Measurements from ENCODE around the gene RCOR1. TPM values are rescaled to one million over a fixed set of nuclear protein-coding genes. Genes with fewer than 3 reads are reported as not detected.
A peak's percentile ranks its signal among the peaks of the same experiment; 100 is the strongest.

Gene RCOR1
- total RNA-seq, 6 experiments from 2014 or later = 24.5 to 27.6 (median 25.1) TPM

DNA sequence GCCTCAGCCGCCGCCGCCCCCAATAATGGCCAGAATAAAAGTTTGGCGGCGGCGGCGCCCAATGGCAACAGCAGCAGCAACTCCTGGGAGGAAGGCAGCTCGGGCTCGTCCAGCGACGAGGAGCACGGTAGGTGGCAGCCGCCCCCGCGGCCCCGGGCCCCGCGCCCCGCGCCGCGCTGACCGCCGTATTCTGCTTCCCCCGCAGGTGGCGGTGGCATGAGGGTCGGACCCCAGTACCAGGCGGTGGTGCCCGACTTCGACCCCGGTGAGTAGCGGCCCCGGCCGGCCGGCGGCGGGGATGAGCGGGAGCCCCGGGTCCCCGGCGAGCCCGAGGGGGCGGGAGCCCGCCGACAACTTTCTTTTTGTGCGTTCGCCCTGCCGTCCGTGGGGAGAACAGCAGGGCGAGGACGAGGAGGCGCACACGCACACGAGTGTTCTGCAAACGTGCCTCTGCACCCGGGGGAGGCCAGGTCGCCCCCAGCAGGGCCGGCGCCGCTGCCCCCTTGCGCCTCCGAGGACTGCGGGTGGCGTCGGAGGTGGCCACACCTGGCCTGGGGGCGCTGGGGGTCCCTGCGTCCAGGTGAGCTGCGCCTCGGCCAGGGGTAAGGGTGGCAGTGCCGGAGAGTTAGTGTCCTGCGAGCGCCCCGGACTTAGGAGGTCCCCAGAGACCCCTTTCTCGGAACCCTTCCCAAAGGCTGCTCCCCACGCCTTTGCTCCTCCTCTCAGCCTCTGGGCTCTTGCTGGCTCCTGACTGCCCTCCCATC, 794 bp downstream of the RCOR1 start:
- Mint-ChIP-seq H3K4me3 (peak overlapping the region; percentile 92), H3K36me3 (ENCODE audit: low read depth) (peaks cover 10% of the 10 kb centered on the region; the same call in 1 of the 2 replicates), H3K9me3 (no peaks in the 10 kb centered on the region), H3K27me3 (ENCODE audit: insufficient read depth) (peaks cover 3% of the 10 kb centered on the region), H3K27ac (peak overlapping the region; percentile 56), H3K4me1 (ENCODE audit: low read depth) (peaks cover 46% of the 10 kb centered on the region)
- TF ChIP-seq, protein P1, sequence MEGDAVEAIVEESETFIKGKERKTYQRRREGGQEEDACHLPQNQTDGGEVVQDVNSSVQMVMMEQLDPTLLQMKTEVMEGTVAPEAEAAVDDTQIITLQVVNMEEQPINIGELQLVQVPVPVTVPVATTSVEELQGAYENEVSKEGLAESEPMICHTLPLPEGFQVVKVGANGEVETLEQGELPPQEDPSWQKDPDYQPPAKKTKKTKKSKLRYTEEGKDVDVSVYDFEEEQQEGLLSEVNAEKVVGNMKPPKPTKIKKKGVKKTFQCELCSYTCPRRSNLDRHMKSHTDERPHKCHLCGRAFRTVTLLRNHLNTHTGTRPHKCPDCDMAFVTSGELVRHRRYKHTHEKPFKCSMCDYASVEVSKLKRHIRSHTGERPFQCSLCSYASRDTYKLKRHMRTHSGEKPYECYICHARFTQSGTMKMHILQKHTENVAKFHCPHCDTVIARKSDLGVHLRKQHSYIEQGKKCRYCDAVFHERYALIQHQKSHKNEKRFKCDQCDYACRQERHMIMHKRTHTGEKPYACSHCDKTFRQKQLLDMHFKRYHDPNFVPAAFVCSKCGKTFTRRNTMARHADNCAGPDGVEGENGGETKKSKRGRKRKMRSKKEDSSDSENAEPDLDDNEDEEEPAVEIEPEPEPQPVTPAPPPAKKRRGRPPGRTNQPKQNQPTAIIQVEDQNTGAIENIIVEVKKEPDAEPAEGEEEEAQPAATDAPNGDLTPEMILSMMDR (IDR thresholded peaks at IDR 0.05) = peak; percentile 73
- DNase-seq = peak; percentile 36

DNA sequence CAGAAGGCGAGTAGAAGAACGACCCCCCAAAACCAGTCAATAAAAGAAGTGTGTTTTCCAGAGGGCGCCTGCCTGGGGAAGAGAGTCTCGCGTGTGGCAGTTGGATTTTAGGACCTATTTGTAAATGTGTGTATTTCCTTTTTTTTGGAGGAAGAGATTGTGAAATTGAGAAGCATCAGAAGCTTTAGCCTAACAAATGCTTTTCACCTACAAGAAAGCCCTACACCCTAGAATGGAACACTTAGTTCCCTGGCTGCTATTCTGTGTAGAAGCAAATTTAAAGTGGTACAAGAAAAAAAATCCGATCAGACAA, 1.3 kb downstream of the RCOR1 start:
- H3K27me3 Mint-ChIP-seq (ENCODE audit: insufficient read depth) = peaks cover 3% of the 10 kb centered on the region
- H3K27ac Mint-ChIP-seq = peak overlapping the region; percentile 56
- H3K4me1 Mint-ChIP-seq (ENCODE audit: low read depth) = peaks cover 42% of the 10 kb centered on the region
- DNase-seq = peak; percentile 11
- no peaks in the 10 kb centered on the region for H3K9me3 Mint-ChIP-seq
- TF ChIP-seq, protein P1 (IDR thresholded peaks at IDR 0.05) = no peak
- peaks cover 10% of the 10 kb centered on the region; the same call in 1 of the 2 replicates for H3K36me3 Mint-ChIP-seq (ENCODE audit: low read depth)
- H3K4me3 Mint-ChIP-seq = peak overlapping the region; percentile 92

DNA sequence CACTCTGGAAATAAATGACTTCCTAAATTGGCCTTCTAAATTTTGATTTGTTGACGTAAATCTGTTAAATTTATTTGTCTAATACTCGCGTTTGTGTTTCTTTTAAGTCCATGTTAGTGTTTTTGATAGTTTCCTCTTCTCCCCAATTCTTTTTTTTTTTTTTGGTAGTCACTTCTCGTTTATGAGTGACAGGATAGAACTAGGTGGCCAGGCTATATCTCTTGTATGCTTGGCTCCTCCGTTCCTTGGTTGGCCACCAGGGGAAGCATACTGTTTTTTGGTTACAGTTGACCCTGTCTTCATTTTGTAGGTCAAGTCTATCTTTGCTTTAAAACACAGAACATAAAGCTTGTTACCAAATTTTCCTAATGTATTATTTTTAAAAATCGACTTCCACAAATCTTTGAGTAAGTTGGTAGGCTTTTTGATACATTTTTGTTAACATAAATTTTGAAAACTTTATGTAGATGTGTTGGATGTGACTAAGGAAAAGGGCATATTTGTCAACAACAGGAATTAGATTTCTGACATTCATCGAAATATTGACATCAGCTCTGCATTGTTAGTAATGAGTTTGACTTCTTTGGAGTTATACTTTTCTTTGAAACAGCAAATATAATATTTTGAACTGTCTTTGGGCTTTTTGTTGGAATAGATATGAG, 2.2 kb downstream of the RCOR1 start:
- Mint-ChIP-seq H3K36me3 (ENCODE audit: low read depth) (peaks cover 10% of the 10 kb centered on the region; the same call in 1 of the 2 replicates), H3K27me3 (ENCODE audit: insufficient read depth) (peaks cover 1% of the 10 kb centered on the region), H3K9me3 (no peaks in the 10 kb centered on the region), H3K4me1 (ENCODE audit: low read depth) (peaks cover 33% of the 10 kb centered on the region), H3K27ac (peak overlapping the region; percentile 72), H3K4me3 (peak overlapping the region; percentile 92)
- peak; percentile 59 for DNase-seq
- TF ChIP-seq, protein P1 (IDR thresholded peaks at IDR 0.05) = peak; percentile 88

DNA sequence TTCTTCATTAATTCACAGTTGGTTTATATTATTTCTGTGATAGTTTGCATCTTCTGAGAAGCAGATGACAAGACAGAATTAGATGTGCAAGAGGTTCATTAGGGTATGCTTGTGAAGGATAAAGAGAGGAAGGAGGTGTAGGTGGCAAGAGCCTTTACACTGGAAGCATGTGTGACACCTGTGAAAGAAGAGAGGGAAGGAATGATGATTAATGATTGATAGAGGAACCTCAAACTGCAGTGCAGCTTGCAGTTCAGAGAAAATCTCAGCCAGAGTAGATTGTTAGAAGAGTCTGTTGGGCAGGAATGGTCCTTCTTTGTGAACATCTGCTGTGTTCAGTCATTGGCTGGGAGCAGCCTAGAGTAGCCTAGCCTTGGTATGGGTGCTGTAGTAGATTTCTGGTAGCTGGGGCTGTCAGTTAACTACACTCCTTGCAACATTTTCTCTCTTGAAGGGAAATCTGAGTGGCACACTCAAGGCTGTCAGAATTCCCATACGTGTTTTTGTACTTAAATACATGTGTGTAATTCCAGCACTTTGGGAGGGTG, 9.0 kb downstream of the RCOR1 start:
- Mint-ChIP-seq H3K4me3 (no peak overlapping the region), H3K9me3 (no peaks in the 10 kb centered on the region), H3K27ac (no peak overlapping the region), H3K4me1 (ENCODE audit: low read depth) (peaks cover 30% of the 10 kb centered on the region), H3K27me3 (ENCODE audit: insufficient read depth) (no peaks in the 10 kb centered on the region; the same call in 1 of the 2 replicates), H3K36me3 (ENCODE audit: low read depth) (no peaks in the 10 kb centered on the region; the same call in 1 of the 2 replicates)
- DNase-seq = no peak
- TF ChIP-seq, protein P1 (IDR thresholded peaks at IDR 0.05) = no peak

DNA sequence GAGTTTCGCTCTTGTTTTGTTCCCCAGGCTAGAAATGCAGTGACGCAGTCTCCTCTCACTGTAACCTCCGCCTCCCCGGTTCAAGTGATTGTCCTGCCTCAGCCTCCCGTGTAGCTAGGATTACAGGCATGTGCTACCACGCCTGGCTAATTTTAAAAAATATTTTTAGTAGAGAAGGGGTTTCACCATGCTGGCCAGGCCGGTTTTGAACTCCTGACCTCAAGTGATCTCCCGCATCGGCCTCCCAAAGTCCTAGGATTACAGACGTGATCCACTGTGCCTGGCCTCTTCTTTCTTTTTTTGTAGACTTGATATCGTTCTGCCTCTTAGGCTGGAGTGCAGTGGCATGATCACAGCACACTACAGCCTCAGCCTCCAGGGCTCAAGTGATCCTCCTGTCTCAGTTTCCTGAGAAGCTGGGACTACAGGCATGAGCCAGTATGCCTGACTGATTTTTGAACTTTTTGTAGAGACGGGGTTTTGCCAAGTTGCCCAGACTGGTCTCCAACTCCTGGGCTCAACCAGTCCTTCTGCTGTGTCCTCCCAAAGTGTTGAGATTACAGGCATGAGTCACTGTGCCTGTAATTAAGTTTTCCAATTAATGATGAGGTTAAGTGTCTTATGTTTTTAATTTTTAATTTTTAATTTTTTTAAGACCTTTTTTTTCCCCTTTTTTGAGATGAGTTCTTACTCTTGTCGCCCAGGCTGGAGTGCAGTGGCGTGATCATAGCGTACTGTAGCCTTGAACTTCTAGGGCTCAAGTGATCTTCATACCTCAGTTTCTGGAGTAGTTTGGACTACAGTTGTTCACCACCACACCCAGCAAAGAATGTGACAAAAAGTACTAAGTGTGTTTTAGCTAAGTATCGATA, 10.2 kb downstream of the RCOR1 start:
- no peaks in the 10 kb centered on the region; the same call in 1 of the 2 replicates for H3K27me3 Mint-ChIP-seq (ENCODE audit: insufficient read depth)
- no peak overlapping the region for H3K4me3 Mint-ChIP-seq
- TF ChIP-seq, protein P1 (IDR thresholded peaks at IDR 0.05) = no peak
- H3K27ac Mint-ChIP-seq = peak overlapping the region; percentile 68; the same call in 1 of the 2 replicates
- no peaks in the 10 kb centered on the region for H3K9me3 Mint-ChIP-seq
- DNase-seq = no peak
- peaks cover 30% of the 10 kb centered on the region for H3K4me1 Mint-ChIP-seq (ENCODE audit: low read depth)
- H3K36me3 Mint-ChIP-seq (ENCODE audit: low read depth) = no peaks in the 10 kb centered on the region; the same call in 1 of the 2 replicates
